Duodenal mucosa (tissue), 2 donors: ENCODE results near the gene TTC3.
"Not testable (repeated sequence)": the region's sequence is repeated elsewhere in the genome, so short reads cannot be mapped to it uniquely, and the experiment has no call there.

ENCODE experiments used
- H3K27ac ChIP-seq: one replicate; pipeline ENCODE4 v1.7.0; 2013; ENCODE audit warnings: low read depth, low read length
- H3K27me3 ChIP-seq, 2 donors: one replicate each; pipeline ENCODE4 v1.7.0; 2013; ENCODE audit warnings: low read length in 2 of 2, control low read depth in 1 of 2; ENCODE audit not compliant: insufficient read depth in 2 of 2, control insufficient read depth in 1 of 2
- H3K36me3 ChIP-seq, 2 donors: one replicate each; pipeline ENCODE4 v1.7.0; 2013; ENCODE audit warnings: low read length in 2 of 2, control low read depth in 1 of 2; ENCODE audit not compliant: insufficient read depth in 2 of 2, control insufficient read depth in 1 of 2
- H3K4me1 ChIP-seq, 2 donors: one replicate each; pipeline ENCODE4 v1.7.0; 2013; ENCODE audit warnings: low read length in 2 of 2, control low read depth in 1 of 2; ENCODE audit not compliant: insufficient read depth in 2 of 2, control insufficient read depth in 1 of 2
- H3K4me3 ChIP-seq, 2 donors: one replicate each; pipeline ENCODE4 v1.7.0; 2013; ENCODE audit warnings: low read length in 2 of 2, low read depth in 1 of 2
- H3K9ac ChIP-seq, 2 donors: one replicate each; pipeline ENCODE4 v1.7.0; 2013; ENCODE audit warnings: low read length in 2 of 2, low read depth in 1 of 2
- H3K9me3 ChIP-seq, 2 donors: one replicate each; pipeline ENCODE4 v1.7.0; 2013; ENCODE audit warnings: low read length in 2 of 2, control low read depth in 1 of 2; ENCODE audit not compliant: control insufficient read depth in 1 of 2

Gene TTC3

DNA sequence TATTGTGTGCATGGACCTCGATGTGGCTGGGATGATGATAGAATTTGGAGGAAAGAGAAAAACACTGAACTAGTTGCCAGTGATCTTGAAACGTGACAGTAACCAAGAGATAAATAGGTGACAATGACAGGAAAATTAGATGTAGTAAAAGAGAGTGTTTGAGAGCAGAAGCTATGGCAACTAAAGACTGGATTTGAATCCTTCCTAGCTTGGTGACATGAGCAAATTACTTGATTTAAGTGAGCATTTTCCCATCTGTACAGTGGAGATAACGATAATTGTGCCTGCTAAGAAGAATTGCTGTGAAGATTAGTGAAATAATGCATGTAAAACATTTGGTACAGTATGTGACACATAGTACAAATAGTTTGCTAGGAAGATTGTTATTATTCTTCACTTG, 12.7 kb downstream of the TTC3 start:
- no peaks in the 10 kb centered on the region for H3K27me3 ChIP-seq
- peaks cover 0 to 13% of the 10 kb centered on the region in 2 donors for H3K36me3 ChIP-seq
- H3K9ac ChIP-seq = no peak overlapping the region
- no peaks in the 10 kb centered on the region for H3K9me3 ChIP-seq
- H3K27ac ChIP-seq = no peak overlapping the region
- H3K4me3 ChIP-seq = no peak overlapping the region
- H3K4me1 ChIP-seq = peaks cover 7 to 14% of the 10 kb centered on the region in 2 donors

DNA sequence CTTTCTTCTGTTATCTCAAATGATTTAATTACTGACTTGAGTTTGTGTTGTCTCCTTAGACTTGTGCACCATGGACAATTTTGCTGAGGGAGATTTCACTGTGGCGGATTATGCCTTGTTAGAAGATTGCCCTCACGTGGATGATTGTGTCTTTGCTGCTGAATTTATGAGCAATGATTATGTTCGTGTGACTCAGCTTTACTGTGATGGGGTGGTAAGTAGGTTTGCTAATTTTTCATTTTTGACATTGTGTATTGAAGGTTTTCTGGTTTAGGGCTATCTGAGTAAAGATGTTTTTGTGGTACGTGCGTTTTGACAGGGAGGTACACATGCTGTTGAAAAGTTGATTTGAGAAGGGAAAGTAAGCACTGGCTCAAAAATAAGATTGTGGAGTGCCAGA, 14.1 kb downstream of the TTC3 start:
- Histone ChIP-seq H3K4me3 (no peak overlapping the region), H3K27me3 (no peaks in the 10 kb centered on the region), H3K36me3 (peaks cover 2 to 15% of the 10 kb centered on the region in 2 donors), H3K27ac (no peak overlapping the region), H3K4me1 (peaks cover 7 to 14% of the 10 kb centered on the region in 2 donors), H3K9ac (no peak overlapping the region), H3K9me3 (no peaks in the 10 kb centered on the region)

DNA sequence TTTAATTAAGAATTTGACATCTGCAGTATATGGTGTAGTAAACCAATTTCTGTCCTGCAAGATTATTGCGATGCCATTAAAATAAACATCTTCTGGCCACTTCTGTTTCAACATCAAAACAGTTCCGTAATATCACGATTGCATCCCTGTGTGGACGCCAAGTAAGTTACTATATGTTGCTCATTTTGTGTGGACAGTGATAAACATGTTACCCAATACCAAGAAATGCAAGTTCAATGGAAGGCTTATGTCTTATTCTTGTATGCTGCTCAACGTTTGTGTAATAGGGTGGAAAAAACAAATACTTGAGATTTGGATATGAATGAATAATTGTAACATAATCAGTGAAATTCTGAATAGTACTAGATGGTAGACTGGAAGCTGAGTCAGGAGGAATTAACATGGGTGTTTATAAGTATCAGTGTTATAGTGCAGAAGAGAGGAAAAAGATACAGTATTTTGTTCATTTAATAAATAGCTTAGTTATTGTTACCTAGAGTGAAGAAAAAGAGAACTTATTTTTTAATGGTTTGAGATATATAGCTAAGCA, 15.2 kb downstream of the TTC3 start:
- Histone ChIP-seq H3K4me1 (peaks cover 4 to 9% of the 10 kb centered on the region in 2 donors), H3K36me3 (peaks cover 6 to 15% of the 10 kb centered on the region in 2 donors), H3K9ac (no peak overlapping the region), H3K27me3 (no peaks in the 10 kb centered on the region), H3K27ac (no peak overlapping the region), H3K9me3 (no peaks in the 10 kb centered on the region), H3K4me3 (no peak overlapping the region)

DNA sequence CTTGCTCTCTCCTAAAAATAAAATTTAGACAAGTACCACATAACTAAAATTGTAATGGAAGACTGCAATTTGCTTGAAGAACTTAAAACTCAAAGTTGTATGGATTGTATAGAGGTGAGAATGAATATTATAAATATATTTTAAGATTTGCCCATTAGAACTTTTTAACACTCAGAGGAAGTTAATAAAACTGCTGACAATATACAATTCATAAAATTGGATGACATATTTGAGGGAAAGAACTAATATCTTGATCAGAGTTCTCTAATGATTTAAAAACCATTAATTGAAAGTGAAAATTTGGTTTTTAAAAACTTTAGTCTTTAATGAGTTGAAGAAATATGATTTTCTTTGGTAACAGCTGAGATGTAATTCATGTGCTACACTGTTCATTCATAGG, 20.9 kb downstream of the TTC3 start:
- H3K27ac ChIP-seq = no peak overlapping the region
- H3K4me3 ChIP-seq = no peak overlapping the region
- peaks cover 17 to 41% of the 10 kb centered on the region in 2 donors for H3K36me3 ChIP-seq
- no peaks in the 10 kb centered on the region for H3K27me3 ChIP-seq
- no peaks in the 10 kb centered on the region for H3K9me3 ChIP-seq
- no peaks in the 10 kb centered on the region for H3K4me1 ChIP-seq
- H3K9ac ChIP-seq = no peak overlapping the region

DNA sequence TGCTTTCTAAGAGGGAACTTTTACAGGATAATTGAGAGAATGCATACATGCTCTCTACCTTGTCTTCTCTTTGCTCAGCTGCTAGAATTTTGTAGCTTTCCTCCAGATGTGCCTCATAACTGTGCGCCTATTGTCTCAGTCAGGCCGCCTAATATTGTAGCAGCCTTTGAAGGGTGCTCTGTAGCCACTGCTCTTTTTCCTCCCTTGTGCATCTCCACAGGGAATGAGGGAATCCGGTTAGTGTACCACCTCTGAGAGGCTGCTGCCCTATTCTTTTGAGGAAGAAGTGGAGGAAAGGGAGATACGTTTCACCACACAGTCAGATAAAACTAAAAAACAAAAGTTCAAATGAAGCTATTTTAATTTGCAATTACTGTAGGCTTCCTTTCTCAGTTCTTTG, 22.8 kb downstream of the TTC3 start:
- Histone ChIP-seq H3K4me3 (no peak overlapping the region), H3K4me1 (no peaks in the 10 kb centered on the region), H3K36me3 (peaks cover 17 to 40% of the 10 kb centered on the region in 2 donors), H3K27ac (no peak overlapping the region), H3K27me3 (no peaks in the 10 kb centered on the region), H3K9ac (no peak overlapping the region), H3K9me3 (no peaks in the 10 kb centered on the region)

DNA sequence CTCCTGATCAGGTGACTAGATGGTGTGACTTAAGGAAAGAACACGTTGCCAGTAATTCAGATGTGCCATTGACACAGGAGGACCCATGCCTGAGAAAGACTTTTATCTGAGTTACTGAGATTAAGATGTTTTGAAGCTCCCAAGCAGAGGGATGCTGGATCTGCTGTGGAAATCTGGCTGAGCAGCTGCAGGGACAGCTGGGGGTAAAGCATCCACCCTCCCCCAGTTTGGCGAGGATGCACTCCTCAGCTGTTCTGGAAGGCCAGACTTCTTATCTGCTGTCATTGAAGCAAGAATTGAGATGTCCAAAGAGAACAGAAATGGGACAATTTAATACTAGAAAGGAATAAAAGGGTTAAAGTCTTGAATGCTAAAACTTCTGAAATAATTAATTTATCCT, 25.7 kb downstream of the TTC3 start:
- Histone ChIP-seq H3K9ac (no peak overlapping the region), H3K9me3 (no peaks in the 10 kb centered on the region), H3K36me3 (peaks cover 11 to 39% of the 10 kb centered on the region in 2 donors), H3K4me1 (no peaks in the 10 kb centered on the region), H3K4me3 (no peak overlapping the region), H3K27ac (no peak overlapping the region), H3K27me3 (no peaks in the 10 kb centered on the region)

DNA sequence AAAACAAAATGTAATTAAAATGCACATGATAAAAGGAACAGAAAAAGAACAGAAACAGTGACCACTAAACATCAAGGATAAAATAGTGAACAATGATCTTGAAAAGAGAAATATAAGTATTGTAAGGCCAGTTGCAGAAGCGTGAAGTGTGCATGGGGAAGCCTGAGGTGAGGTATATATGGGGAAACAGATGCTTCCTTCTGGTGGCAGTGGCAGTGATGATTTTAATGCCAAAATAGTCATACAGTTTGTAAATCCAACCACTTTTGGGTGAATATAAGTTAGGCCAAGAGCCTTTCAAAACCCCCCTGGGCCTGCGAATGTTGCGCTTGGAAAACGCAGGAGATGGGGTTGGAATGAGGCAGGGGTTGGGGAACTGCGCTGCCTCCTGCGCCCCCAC, 27.3 kb downstream of the TTC3 start:
- H3K36me3 ChIP-seq = peaks cover 11 to 38% of the 10 kb centered on the region in 2 donors

DNA sequence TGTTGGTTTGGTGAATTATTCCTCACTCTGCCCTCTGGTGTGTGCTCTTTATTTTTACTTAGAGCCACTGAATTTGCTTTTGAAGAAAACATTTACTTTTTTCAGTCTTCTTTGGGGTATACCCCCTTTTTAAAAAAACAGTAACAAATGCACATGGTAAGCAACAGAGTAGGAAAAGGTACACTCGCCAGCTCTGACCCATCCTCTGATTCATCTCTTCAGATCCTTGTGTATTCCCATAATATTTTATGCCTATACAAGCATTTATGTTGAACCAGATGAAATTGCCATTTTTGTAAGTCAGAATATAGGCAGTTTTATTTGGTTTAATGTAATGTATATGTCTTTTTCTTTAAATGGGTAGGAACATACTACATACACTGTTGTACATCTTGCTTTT, 28.3 kb downstream of the TTC3 start:
- Histone ChIP-seq H3K9me3 (no peaks in the 10 kb centered on the region), H3K27ac (no peak overlapping the region), H3K9ac (no peak overlapping the region), H3K36me3 (peaks cover 11 to 29% of the 10 kb centered on the region in 2 donors), H3K4me3 (no peak overlapping the region), H3K4me1 (no peaks in the 10 kb centered on the region), H3K27me3 (no peaks in the 10 kb centered on the region)

More for the DNA sequence above, 27.3 kb downstream of the TTC3 start:
- H3K4me3 ChIP-seq = no peak overlapping the region
- H3K27me3 ChIP-seq = no peaks in the 10 kb centered on the region
- no peak overlapping the region for H3K9ac ChIP-seq
- no peaks in the 10 kb centered on the region for H3K4me1 ChIP-seq
- H3K9me3 ChIP-seq = no peaks in the 10 kb centered on the region
- H3K27ac ChIP-seq = no peak overlapping the region

DNA sequence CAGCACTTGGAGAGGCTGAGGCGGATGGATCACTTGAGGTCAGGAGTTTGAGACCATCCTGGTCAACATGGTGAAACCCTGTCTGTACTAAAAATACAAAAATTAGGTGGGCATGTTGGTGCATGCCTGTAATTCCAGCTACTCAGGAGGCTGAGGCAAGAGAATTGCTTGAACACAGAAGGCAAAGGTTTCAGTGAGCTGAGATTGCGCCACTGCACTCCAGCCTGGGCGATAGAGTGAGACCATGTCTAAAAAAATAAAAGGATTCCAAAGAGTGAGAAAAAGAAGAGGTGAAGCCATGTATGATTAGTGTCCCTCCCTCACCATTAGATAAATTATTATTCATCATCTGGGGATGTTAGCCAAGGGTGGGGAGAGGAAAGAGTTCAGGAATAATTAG, 29.7 kb downstream of the TTC3 start:
- H3K27me3 ChIP-seq, H3K4me3 ChIP-seq, H3K9me3 ChIP-seq, H3K4me1 ChIP-seq, H3K9ac ChIP-seq, H3K27ac ChIP-seq: not testable (repeated sequence)
- H3K36me3 ChIP-seq = peaks cover 11 to 23% of the 10 kb centered on the region in 2 donors

DNA sequence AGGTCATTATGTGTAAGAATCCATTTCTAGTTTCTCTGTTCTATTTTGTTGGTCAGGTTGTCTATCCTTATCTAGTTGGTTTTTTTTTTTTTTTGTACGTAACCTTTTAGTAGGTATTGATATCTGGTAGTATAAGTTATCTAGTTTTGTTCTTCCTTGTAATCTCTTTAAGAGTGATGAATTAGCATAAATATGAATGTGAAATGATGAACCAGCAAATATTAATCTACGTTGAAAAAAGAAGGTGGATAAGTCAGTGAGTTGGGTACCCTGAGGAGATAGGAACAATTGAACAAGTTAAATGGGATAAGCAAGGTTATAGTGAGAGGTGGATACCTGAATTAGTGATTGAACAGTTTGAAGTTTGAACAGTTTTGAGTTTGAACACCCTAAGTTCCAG, 33.9 kb downstream of the TTC3 start:
- peaks cover 5 to 9% of the 10 kb centered on the region in 2 donors for H3K9me3 ChIP-seq
- H3K4me1 ChIP-seq = no peaks in the 10 kb centered on the region

DNA sequence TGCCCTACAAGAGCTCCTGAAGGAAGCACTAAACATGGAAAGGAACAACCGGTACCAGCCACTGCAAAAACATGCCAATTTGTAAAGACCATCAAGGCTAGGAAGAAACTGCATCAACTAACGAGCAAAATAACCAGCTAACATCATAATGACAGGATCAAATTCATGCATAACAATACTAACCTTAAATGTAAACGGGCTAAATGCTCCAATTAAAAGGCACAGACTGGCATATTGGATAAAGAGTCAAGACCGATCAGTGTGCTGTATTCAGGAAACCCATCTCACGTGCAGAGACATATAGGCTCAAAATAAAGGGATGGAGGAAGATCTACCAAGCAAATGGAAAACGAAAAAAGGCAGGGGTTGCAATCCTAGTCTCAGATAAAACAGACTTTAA, 38.0 kb downstream of the TTC3 start:
- H3K4me3 ChIP-seq, H3K9ac ChIP-seq, H3K27ac ChIP-seq, H3K9me3 ChIP-seq, H3K27me3 ChIP-seq, H3K4me1 ChIP-seq: not testable (repeated sequence)
- peaks cover 5 to 11% of the 10 kb centered on the region in 2 donors for H3K36me3 ChIP-seq

More for the DNA sequence above, 33.9 kb downstream of the TTC3 start:
- H3K36me3 ChIP-seq = peaks cover 5 to 11% of the 10 kb centered on the region in 2 donors
- no peak overlapping the region for H3K27ac ChIP-seq
- H3K4me3 ChIP-seq = no peak overlapping the region
- no peaks in the 10 kb centered on the region for H3K27me3 ChIP-seq
- H3K9ac ChIP-seq = no peak overlapping the region
